ENCODE data around the gene MKLN1.
"Not testable (repeated sequence)": the region's sequence is repeated elsewhere in the genome, so short reads cannot be mapped to it uniquely, and the experiment has no call there.

MKLN1 gene

GRCh38 chr7:131390275-131390674, 62.6 kb downstream of the MKLN1 start:
- no peak for DNase-seq

GRCh38 chr7:131391145-131391544, 63.5 kb downstream of the MKLN1 start:
- no peak for DNase-seq

- DNase-seq = no peak
Measured at GRCh38 chr7:131400681-131401176, 73.1 kb downstream of the MKLN1 start.

GRCh38 chr7:131401194-131401593, 73.5 kb downstream of the MKLN1 start:
- no peak for DNase-seq

GRCh38 chr7:131403322-131403721, 75.6 kb downstream of the MKLN1 start:
- DNase-seq = no peak

GRCh38 chr7:131404226-131404911, 76.7 kb downstream of the MKLN1 start:
- DNase-seq = no peak

- no peak for DNase-seq
Measured at GRCh38 chr7:131409129-131409766, 81.6 kb downstream of the MKLN1 start.

GRCh38 chr7:131412031-131412430, 84.4 kb downstream of the MKLN1 start:
- no peak for DNase-seq

GRCh38 chr7:131413711-131414110, 86.0 kb downstream of the MKLN1 start:
- DNase-seq = no peak

GRCh38 chr7:131424219-131424822, 96.6 kb downstream of the MKLN1 start:
- no peak for DNase-seq

GRCh38 chr7:131425992-131426391, 98.3 kb downstream of the MKLN1 start:
- peak in 17 of 56 donors; percentile 4 to 64 (median 19) for DNase-seq

- not testable (repeated sequence) for DNase-seq
Measured at GRCh38 chr7:131430826-131431225, 103.2 kb downstream of the MKLN1 start.

GRCh38 chr7:131431289-131431688, 103.6 kb downstream of the MKLN1 start:
- peak in 50 of 56 donors; percentile 1 to 85 (median 56) for DNase-seq

GRCh38 chr7:131431756-131432155, 104.1 kb downstream of the MKLN1 start:
- no peak for DNase-seq

GRCh38 chr7:131436384-131436783, 108.7 kb downstream of the MKLN1 start:
- no peak for DNase-seq

GRCh38 chr7:131438969-131439368, 111.3 kb downstream of the MKLN1 start:
- no peak for DNase-seq

GRCh38 chr7:131443496-131443895, 115.8 kb downstream of the MKLN1 start:
- no peak for DNase-seq

- no peak for DNase-seq
Measured at GRCh38 chr7:131444683-131445082, 117.0 kb downstream of the MKLN1 start.

GRCh38 chr7:131449373-131449902, 121.8 kb downstream of the MKLN1 start:
- DNase-seq = no peak

- DNase-seq = no peak
Measured at GRCh38 chr7:131454498-131454897, 126.8 kb downstream of the MKLN1 start.

GRCh38 chr7:131455001-131455400, 127.3 kb downstream of the MKLN1 start:
- no peak for DNase-seq

- DNase-seq = no peak
Measured at GRCh38 chr7:131455546-131455945, 127.9 kb downstream of the MKLN1 start.

All from nucleus accumbens (tissue), 56 donors.